ENCODE results near the gene NOX1.
"Not testable (repeated sequence)": the region's sequence is repeated elsewhere in the genome, so short reads cannot be mapped to it uniquely, and the experiment has no call there.

The NOX1 gene

DNA sequence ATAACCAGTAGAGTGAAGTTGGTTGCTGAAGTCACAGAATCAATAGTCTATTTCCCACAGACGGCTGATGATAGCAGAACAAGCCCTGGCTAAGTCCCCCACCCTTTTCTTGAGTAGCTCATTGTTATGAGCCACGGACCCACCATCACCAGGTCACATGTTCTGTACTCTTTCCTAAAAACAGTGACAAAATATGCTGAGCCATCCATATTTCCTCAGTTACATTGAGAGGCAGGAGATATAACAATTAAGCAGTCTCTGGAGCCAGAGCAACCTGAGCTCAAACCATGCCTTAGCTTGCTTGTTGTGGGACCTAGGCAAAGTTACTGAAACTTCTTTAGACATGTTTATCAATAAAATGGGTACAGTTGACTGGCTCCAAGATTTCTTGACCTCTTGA lies 56.8 kb downstream of the NOX1 start:
- DNase-seq = no peak

DNA sequence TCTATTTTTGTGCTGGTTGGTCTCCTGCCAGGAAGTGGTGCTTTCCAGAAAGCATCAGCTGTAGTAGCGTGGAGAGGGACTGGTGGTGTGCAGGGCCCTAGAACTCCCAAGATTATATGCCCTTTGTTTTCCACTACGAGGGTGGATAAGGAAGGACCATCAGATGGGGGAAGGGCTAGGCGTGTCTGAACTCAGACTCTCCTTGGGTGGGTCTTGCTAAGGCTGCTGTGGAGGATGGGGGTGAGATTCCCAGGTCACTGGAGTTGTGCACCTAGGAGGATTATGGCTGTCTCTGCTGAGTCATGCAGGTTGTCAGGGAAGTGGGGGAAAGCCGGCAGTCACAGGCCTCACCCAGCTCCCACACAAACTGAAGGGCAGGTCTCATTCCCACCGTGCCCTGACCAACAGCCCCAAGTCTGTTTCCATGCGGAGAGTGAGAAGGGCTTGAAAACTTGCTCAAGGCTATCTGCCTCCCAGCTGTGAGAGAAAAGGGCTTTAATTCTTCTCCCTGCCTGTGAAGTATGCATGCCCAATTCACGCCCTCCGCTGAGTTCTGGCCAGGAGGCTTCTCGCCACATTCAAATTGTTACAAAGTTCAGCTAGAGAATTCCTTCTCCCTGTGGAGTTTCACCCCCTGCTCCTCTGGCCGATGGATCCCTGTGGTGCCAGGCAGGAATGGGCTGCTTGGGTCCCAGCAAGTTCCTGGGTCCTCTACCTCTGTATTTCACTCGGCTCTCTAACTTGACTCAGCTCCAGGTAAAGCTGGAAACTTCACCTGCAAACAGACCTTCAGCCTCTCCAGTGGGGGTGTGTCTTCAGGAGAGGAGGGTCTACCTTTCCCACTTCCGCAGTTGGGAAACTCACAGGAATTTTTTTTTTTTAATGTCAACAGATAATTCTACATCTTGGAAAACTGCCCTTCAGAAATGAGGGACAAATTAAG lies 61.7 kb downstream of the NOX1 start:
- no peak for DNase-seq

DNA sequence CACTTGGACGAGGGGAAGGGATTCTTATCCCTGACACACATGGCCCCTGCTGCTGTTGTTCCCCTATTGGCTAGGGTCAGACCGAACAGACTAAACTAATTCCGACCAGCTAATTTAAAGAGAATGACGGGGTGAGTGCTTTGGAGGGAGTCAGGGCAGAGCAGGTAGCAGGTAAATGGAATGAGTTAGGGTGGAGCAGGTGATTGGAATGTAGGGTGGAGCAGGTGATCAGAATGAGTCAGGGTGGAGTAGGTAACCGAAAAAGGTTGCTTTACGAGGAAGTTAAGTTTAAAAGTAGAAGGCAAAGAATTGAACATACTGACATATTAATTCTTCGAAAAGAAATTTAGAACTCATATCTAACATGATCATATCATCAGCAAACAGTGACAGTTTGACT lies 65.9 kb downstream of the NOX1 start:
- not testable (repeated sequence) for DNase-seq

DNA sequence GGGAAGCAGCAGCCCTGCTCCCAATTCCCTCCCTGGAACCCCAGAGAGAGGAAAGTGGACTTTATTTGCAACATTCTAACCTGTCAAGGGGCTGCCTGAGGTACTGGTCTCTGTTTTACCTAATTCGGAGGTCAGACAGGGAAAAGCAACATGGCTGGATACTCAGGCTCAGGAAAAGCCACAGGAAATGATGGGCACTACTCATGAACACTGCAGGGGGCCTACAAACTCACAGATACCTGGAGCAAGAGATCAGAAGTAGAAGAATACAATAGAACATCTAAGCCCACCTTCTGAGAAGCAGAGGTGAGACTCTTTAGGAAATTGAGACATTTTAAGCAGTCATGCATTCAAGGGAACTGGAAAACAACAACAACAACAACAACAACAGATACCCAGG lies 69.4 kb downstream of the NOX1 start:
- no peak for DNase-seq

DNA sequence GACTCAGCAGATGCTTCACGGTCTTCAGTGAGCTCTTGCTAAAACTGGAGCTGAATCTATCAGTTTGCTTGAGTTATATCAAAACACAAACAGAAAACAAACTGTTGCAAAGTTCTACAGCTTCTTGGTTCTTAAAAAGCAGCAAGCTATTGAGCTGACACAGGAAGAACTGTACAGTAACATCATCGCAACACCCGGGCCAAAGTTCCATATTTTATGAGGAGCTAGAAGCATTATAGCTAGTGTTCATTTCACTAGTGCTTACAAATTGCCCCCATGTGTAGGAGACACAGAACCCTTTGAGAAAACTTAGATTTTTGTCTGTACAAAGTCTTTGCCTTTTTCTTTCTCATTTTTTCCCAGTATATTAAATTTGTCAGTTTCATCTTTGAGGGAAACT lies 71.3 kb downstream of the NOX1 start:
- no peak for DNase-seq

DNA sequence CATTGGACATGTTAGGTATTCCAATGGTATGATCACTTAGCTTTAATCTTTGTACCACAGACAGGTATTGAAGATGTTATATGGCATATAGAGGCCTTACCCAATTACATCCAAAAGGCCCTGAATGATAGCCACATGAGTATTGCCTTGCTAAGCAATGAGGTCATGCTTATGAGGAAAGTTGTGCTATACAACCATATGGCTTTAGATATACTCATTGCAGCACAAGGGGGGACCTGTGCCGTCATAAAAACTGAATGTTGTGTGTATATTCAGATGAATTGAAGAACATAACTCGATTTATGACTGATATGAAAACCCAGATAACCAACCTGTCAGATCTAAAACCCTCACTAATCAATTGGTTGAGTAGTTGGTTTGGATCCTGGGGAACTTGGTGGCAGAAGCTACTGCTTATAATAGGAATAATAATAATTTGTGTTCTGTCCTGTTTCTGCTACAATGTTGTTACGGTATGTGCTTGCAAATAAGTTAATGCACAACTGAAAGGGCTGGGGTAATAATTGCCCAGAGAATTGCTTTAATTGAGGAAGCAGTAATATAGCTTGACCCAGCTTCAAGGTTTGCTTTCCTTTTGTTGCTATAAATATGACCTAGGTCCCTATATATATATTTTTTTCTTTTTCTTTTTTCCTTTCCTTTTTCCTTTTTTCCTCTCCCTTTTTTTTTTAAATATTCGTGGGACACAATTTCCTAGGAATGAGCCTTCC lies 75.5 kb downstream of the NOX1 start:
- no peak for DNase-seq

DNA sequence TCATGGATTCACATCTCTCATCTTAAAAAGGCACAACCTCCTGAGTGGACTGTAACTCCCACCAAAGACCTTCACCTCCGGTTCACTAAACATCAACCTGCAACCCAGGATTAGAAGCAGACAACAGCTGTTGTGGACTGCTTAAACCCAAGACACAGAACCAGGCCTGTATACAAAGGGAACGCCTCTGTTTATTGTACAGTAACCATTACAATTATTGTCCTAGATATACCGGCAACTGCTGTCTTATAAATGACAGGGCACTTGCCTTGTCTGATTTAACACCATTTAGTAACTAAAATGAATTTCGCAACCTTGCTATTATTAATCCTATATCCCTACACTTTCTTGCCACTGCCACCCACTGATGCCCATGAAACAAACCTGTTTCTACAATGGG lies 76.8 kb downstream of the NOX1 start:
- no peak for DNase-seq

DNA sequence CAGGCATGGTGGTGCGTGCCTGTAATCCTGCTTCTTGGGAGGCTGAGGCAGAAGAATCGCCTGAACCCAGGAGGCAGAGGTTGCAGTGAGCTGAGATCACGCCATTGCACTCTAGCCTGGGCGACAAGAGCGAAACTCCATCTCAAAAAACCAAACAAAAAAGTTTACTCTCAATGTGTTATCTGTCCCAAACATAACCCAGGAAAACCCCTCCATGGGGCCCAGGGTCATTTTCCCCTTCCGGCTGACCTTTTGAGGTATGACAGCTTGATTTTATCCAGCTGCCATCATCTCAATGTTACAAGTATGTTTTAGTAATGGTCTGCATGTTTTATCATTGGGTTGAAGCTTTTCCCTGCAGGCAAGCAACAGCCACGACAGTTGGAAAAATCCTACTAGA lies 77.8 kb downstream of the NOX1 start:
- not testable (repeated sequence) for DNase-seq

Measured in activated naive CD4-positive, alpha-beta T cell treated with anti-CD3 and anti-CD28 coated beads, Interleukin-2, amount 50 U/mL, for 16 hours (primary cell).